ENCODE data around the gene SLFN14.
A peak's percentile ranks its signal among the peaks of the same experiment; 100 is the strongest.

SLFN14 gene

GRCh38 chr17:35546487-35546886 lies 14.1 kb downstream of the SLFN14 start:
- no peak for DNase-seq (ENCODE audit: low read depth)
- no peak overlapping the region for H3K4me3 ChIP-seq (ENCODE audit: low read depth, low read length)
- TF ChIP-seq CTCF (conservative IDR thresholded peaks at IDR 0.05; ENCODE audit: low read depth, low read length) = no peak

GRCh38 chr17:35545150-35545549 lies 15.5 kb downstream of the SLFN14 start:
- no peak overlapping the region for H3K4me3 ChIP-seq (ENCODE audit: low read depth, low read length)
- no peak for TF ChIP-seq CTCF (conservative IDR thresholded peaks at IDR 0.05; ENCODE audit: low read depth, low read length)
- DNase-seq (ENCODE audit: low read depth) = no peak

- DNase-seq (ENCODE audit: low read depth) = peak; percentile 41
- H3K4me3 ChIP-seq (ENCODE audit: low read depth, low read length) = no peak overlapping the region
- no peak for TF ChIP-seq CTCF (conservative IDR thresholded peaks at IDR 0.05; ENCODE audit: low read depth, low read length)
Observed at GRCh38 chr17:35543856-35544255, 16.8 kb downstream of the SLFN14 start.

GRCh38 chr17:35542990-35543389 lies 17.6 kb downstream of the SLFN14 start:
- H3K4me3 ChIP-seq (ENCODE audit: low read depth, low read length) = no peak overlapping the region
- no peak for TF ChIP-seq CTCF (conservative IDR thresholded peaks at IDR 0.05; ENCODE audit: low read depth, low read length)
- no peak for DNase-seq (ENCODE audit: low read depth)

GRCh38 chr17:35541434-35541833 lies 19.2 kb downstream of the SLFN14 start:
- no peak for TF ChIP-seq CTCF (conservative IDR thresholded peaks at IDR 0.05; ENCODE audit: low read depth, low read length)
- H3K4me3 ChIP-seq (ENCODE audit: low read depth, low read length) = peak overlapping the region; percentile 53
- DNase-seq (ENCODE audit: low read depth) = peak; percentile 11

GRCh38 chr17:35540589-35541404 lies 19.8 kb downstream of the SLFN14 start:
- TF ChIP-seq CTCF (conservative IDR thresholded peaks at IDR 0.05; ENCODE audit: low read depth, low read length) = no peak
- peak overlapping the region; percentile 53 for H3K4me3 ChIP-seq (ENCODE audit: low read depth, low read length)
- DNase-seq (ENCODE audit: low read depth) = peak; percentile 76

- no peak for DNase-seq (ENCODE audit: low read depth)
- no peak overlapping the region for H3K4me3 ChIP-seq (ENCODE audit: low read depth, low read length)
- TF ChIP-seq CTCF (conservative IDR thresholded peaks at IDR 0.05; ENCODE audit: low read depth, low read length) = no peak
Observed at GRCh38 chr17:35539659-35540026, 21.0 kb downstream of the SLFN14 start.
